22Rv1 (cell line): ENCODE measurements around the gene TLCD3B.

Source experiments
- ZFX ChIP-seq: fragments of 450-650 bp; IDR thresholded peaks from 2 replicates; pipeline ENCODE4 v1.6.1; 2017; ENCODE audit warnings: antibody characterized with exemption, borderline replicate concordance
- TF ChIP-seq, protein P1 (sequence below): fragments of 450-650 bp; IDR thresholded peaks from 2 replicates; pipeline ENCODE4 v1.5.1; 2017; ENCODE audit warnings: mild to moderate bottlenecking

DNA sequence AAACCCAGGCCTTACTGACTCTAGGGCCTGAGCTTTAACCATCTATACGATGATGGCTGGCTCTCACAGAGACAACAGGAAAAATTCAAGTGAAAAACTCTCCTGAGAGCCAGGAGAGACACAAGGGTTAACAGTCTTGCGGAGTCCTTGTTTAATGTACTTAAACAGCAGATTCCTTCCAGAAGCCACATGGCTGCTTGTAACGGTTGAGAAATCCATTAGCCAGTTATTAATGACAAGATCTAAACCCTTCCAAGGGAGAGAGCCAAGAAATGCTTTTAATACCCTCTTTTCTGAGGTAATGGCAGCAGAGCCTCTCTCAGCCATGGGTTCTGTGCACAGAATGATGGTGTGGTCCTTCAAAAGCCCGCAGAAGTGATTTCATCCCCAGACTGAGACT lies 29.3 kb upstream of the TLCD3B start:
- TF ChIP-seq, protein P1, sequence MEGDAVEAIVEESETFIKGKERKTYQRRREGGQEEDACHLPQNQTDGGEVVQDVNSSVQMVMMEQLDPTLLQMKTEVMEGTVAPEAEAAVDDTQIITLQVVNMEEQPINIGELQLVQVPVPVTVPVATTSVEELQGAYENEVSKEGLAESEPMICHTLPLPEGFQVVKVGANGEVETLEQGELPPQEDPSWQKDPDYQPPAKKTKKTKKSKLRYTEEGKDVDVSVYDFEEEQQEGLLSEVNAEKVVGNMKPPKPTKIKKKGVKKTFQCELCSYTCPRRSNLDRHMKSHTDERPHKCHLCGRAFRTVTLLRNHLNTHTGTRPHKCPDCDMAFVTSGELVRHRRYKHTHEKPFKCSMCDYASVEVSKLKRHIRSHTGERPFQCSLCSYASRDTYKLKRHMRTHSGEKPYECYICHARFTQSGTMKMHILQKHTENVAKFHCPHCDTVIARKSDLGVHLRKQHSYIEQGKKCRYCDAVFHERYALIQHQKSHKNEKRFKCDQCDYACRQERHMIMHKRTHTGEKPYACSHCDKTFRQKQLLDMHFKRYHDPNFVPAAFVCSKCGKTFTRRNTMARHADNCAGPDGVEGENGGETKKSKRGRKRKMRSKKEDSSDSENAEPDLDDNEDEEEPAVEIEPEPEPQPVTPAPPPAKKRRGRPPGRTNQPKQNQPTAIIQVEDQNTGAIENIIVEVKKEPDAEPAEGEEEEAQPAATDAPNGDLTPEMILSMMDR: no peak
- TF ChIP-seq ZFX: no peak
